NCI-H146 treated with DMSO at 0.1 percent for 48 hours (cell line): ENCODE data around the gene SLC4A2.

Experiments used
- DNase-seq: peaks from one replicate; lab custom pipeline; 2025; ENCODE audit not compliant: unreplicated experiment; lab: John Stamatoyannopoulos, UW

The SLC4A2 gene

GRCh38 chr7:151091431-151091830, 32.0 kb downstream of the SLC4A2 start:
- DNase-seq: no peak

DNA sequence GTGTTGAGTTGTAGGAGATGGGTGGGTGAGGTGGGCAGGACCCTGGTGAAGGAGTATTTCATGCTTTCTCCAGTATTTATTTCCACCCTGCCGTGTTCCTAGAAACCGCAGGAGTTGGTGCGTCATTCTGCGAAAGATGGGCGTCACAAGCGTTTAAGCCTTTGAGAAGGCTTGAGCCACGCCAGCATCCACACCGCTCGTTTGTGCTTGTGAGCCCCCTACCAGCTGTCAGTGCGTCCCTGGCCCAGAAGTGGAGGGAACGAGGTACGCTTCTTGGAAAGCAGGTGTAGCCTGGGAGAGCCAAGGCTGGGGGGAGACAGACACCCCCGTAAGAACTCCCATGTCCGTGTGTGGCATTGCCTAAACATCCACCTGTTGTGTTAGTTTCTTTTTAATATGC, 32.6 kb downstream of the SLC4A2 start:
- no peak for DNase-seq

DNA sequence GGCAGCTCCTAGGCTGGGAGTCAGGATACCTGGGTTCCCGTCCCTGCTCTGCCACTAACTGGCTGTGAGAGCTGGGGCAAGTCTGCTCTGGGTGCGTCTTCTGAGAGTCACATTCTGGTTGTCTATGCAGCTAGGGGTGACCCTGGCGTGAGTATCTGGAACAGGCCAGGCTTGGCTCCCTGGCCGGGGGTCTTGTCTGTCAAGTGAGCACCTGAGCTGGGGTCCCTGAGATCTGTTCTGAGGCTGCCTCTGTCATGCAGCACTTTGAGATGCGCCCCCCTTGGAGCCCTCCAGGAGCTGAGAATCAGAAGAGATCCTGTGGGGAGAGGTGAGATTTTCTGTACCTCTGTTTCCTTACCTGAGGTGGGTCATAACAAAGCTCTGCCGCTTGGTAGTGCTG, 34.4 kb downstream of the SLC4A2 start:
- no peak for DNase-seq

- no peak for DNase-seq
These were observed 35.3 kb downstream of the SLC4A2 start for GRCh38 chr7:151094675-151095074.

DNA sequence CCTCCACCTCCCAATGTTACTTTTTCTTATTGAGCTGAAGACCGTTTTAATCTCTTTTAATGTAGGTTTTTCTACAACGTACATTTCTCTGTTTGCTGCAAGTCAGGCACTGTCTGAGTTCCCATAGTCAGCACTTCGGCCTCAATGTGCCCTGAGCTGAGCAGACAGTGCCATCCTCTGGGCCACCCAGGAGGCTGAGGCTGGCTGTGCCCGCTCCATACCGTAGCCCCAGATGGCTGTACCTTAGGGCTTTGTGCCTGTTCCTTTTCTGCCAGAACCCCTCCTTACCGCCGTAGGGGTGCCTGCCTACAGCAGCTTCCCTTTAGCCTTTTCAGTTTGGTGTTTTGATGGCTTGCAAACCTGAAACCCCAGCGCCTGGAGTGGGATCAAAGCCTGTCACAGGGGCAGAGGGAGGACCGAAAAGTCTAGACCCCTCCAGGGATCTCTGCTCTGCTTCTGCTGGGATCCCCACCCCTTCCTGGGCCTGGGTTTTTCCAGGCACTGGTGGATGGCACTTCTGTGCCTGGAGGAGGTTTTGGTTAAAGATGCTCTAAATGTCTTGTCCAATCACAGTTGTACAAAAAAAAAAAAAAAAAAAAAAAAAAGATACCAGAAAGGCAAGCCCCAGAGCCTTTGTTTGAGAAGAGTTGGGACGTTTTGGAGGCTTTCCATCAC, 35.9 kb downstream of the SLC4A2 start:
- no peak for DNase-seq

- no peak for DNase-seq
These were observed 36.6 kb downstream of the SLC4A2 start for GRCh38 chr7:151095828-151096475.

DNA sequence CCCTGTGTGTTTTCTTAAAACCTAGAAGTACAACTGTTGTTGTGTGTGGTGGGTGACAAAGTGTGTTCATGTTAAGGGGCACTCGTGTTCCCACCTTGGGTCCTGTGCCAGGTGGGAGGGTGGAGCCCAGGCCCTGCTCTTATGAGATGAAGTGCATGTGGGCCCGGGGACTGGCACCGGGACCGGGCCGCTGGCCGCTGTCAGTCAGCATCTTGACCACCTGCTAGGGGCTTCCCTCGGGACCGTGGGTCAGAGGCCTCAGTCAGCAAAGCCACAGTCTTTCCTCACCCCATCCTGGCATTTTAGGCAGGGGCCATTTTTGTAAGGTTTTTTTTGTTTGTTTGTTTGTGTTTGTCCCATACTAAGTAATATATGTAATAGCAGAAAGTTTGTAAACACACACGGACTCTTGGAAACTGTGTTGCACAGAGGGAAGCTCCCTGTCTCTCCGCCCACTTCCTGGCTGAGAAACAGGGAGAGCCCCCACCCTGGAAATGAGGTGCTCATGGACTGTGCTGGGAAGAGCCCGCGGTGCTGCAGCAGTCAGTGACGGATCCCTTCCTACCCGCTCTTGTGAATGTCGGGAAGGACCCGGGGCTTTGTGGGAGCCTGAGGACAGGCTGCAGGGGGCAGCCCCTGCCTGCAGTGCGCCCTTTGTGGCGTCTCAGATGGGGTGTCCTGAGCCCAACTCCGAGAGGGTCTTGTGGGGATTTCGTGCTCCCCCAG, 40.3 kb downstream of the SLC4A2 start:
- no peak for DNase-seq

GRCh38 chr7:151100921-151101320, 41.5 kb downstream of the SLC4A2 start:
- DNase-seq: no peak

DNA sequence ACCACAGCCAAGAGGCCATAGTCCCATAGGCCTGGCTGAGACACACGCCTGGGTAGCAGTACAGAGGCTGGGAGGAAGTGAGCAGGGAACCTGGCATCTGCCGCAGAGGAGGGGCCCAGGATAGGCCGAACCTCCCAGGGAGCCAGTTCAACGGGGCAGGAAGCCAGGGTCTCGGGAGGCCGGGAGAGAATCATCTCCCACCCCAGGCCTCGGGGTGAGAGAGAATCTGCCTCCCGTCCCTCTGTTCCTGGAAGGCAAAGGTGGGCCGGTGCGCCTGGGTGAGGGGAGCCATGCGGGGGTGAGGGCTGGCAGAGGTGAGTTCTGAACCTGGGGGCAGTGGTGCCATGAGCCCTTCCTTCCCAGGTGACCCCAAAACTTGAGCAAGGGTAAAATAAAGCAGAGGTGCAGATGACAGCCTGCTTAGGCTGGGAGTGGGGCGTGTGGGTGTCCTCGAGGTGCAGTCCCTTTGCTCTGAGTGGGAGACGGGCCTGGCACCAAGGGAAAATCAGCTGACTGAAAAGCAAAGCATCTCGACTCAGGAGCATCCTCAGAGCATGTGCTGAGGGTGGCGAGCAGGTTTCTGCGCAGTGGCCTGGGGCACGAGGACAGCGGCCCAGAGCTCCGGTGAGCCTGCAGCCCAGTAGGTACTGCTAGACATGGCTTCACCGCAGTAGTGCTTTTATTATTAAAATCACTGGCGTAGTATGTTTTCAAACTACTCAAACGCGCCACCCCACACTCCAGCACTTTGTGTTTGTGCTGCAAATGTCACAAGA, 42.4 kb downstream of the SLC4A2 start:
- no peak for DNase-seq

- DNase-seq: no peak
These were observed 43.6 kb downstream of the SLC4A2 start for GRCh38 chr7:151102991-151103390.

DNA sequence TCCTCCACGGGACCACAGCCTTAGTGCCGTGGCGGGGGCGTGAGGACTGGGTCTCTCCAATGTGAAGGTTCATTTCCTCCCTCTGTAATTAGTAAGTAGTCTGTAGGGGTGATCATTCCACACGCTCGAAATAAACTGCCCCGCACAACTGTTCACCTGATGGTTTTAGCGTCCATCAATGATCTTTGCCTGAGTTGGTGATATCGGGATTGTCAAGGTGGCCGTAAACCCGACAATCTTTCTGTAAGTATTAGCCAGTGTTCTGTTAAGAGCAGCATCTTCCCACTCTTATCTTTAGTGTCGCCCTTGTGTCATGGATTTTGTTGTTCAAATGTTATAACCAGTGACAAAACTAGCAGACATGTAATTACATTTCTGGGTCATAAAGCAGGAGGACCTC, 44.6 kb downstream of the SLC4A2 start:
- no peak for DNase-seq

GRCh38 chr7:151104411-151105235, 45.2 kb downstream of the SLC4A2 start:
- DNase-seq: no peak

DNA sequence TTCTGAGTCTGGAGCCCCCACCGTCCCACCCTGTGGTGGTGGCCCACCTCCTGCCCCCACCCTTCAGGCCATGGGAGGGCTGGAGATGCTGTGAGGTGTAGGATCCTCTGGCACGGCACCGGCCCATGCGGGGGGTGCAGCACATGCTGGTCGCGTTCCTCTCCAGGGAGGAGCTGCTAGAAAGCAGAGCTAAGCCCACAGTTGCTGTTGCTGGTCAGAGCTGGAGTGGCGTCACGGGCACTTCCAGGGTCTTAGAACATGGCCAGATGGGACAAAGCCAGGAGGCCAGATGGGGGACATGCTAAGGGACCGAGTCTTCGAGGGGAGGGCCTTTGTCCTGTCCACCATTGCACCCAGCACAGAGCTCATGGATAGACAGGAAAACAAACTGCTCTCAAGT, 48.5 kb downstream of the SLC4A2 start:
- DNase-seq: no peak

- DNase-seq: no peak
These were observed 50.0 kb downstream of the SLC4A2 start for GRCh38 chr7:151109094-151110048.

- DNase-seq: no peak
These were observed 51.0 kb downstream of the SLC4A2 start for GRCh38 chr7:151110236-151110940.

- peak; percentile 11 for DNase-seq
These were observed 51.7 kb downstream of the SLC4A2 start for GRCh38 chr7:151110941-151111645.

- no peak for DNase-seq
These were observed 54.2 kb downstream of the SLC4A2 start for GRCh38 chr7:151113344-151114150.
